ENCODE results near the gene EPB41L5.

The EPB41L5 gene

DNA sequence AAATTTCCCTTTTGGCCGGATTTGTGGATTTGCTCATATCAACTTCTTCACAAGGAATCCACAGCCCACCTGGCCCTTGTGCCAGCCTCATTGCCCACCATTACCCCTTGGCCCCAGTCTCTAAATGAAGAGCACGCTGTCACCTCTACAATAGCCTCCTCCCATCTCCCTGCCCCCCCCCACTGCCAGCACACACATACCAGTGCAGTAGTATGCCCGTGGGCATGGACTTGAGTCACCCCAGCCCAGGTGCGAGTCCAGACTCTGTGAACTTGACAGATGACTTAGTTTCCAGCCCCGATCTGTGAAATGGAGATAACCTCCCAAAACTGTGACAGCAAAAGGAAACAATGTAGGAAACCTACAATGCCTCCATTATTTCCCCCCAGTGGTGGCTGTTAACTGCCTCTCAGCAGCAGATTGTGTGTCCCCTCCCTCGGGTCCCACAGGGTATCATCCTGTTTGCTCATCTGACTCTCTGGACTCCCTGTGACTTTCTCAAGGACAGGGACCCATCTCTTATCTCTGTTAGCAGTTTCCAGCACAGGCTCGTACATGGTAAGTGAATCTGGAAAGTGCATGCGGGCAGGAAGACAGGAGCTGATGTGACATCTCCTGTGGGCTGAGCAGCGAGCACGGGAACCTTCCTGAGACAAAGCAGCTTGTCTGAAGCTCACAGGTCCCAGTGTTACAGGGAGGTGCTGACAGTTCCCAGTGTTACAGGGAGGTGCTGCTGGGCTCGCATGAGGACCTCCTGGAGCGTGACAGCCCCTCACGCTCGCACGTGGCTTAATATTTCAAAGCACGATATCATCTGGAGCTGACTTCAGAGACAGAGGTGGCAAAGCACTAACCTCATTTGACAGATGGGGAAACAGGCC is 214.5 kb downstream of the EPB41L5 start:
- no peak for DNase-seq

DNA sequence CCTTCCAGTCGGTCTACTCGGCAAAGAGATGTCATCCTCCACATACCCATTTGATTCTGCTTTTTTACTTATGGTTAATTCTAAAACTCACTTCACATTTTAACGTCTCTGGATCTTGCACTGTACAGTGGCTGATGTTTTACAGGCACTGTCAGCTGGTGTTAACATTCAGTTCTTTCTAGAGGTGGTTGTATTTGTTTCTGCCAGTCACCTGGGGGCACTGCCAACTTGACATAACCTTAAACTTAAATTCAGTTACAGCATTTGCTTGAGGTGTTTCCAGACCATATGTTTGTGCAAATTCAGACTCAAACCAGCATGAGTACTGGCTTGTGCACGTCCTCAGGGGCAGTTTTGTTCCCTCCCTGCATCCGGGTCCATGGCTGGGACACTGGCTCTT is 215.6 kb downstream of the EPB41L5 start:
- DNase-seq, result no peak
